ENCODE measurements around the gene ACVR2A. TPM values are rescaled to one million over a fixed set of nuclear protein-coding genes. Genes with fewer than 3 reads are reported as not detected.

The ACVR2A gene
- total RNA-seq, 1 experiment from 2014 or later, result 17.9 TPM

GRCh38 chr2:147976102-147976501 lies 131.3 kb downstream of the ACVR2A start:
- TF ChIP-seq EZH2 (IDR thresholded peaks at IDR 0.05; ENCODE audit: borderline replicate concordance, low read depth, low read length, poor library complexity, severe bottlenecking), result no peak
- TF ChIP-seq CTCF (conservative IDR thresholded peaks at IDR 0.05; ENCODE audit: low read depth, low read length), result no peak
- DNase-seq (ENCODE audit: low spot score), result no peak
- no peaks in the 10 kb centered on the region for H3K27me3 ChIP-seq (replicated peaks; ENCODE audit: insufficient read depth, low read depth, low read length, poor library complexity)
- CTCF ChIA-PET, result no interaction called here
- no peak overlapping the region for H3K4me3 ChIP-seq (ENCODE audit: low read depth, low read length, poor library complexity, severe bottlenecking)
- no peaks in the 10 kb centered on the region for H3K9me3 ChIP-seq (ENCODE audit: low read depth, low read length, poor library complexity, severe bottlenecking)
- no TSS peak for BruUV-seq (replicated peaks)
- H3K4me1 ChIP-seq (ENCODE audit: insufficient read depth, low read length, poor library complexity, severe bottlenecking), result peaks cover 23% of the 10 kb centered on the region
- H3K36me3 ChIP-seq (ENCODE audit: insufficient read depth, low read length, poor library complexity, severe bottlenecking), result no peaks in the 10 kb centered on the region
- POLR2A ChIA-PET (ENCODE audit: low non-redundant PET), result no interaction called here
- intact Hi-C loops (cut with micrococcal nuclease; ENCODE audit: unreplicated experiment), result no loop called here
- no peak overlapping the region for H3K27ac ChIP-seq (ENCODE audit: low read depth, low read length, poor library complexity, severe bottlenecking)

GRCh38 chr2:147977679-147978078 lies 132.8 kb downstream of the ACVR2A start:
- no TSS peak for BruUV-seq (replicated peaks)
- no peaks in the 10 kb centered on the region for H3K27me3 ChIP-seq (replicated peaks; ENCODE audit: insufficient read depth, low read depth, low read length, poor library complexity)
- no peaks in the 10 kb centered on the region for H3K36me3 ChIP-seq (ENCODE audit: insufficient read depth, low read length, poor library complexity, severe bottlenecking)
- peaks cover 32% of the 10 kb centered on the region for H3K4me1 ChIP-seq (ENCODE audit: insufficient read depth, low read length, poor library complexity, severe bottlenecking)
- H3K4me3 ChIP-seq (ENCODE audit: low read depth, low read length, poor library complexity, severe bottlenecking), result no peak overlapping the region
- no peak overlapping the region for H3K27ac ChIP-seq (ENCODE audit: low read depth, low read length, poor library complexity, severe bottlenecking)
- TF ChIP-seq CTCF (conservative IDR thresholded peaks at IDR 0.05; ENCODE audit: low read depth, low read length) (no peak), EZH2 (IDR thresholded peaks at IDR 0.05; ENCODE audit: borderline replicate concordance, low read depth, low read length, poor library complexity, severe bottlenecking) (no peak)
- ChIA-PET CTCF (no interaction called here), POLR2A (ENCODE audit: low non-redundant PET) (no interaction called here)
- intact Hi-C loops (cut with micrococcal nuclease; ENCODE audit: unreplicated experiment), result no loop called here
- H3K9me3 ChIP-seq (ENCODE audit: low read depth, low read length, poor library complexity, severe bottlenecking), result no peaks in the 10 kb centered on the region
- no peak for DNase-seq (ENCODE audit: low spot score)

Other genes starting within 250 kb of the ACVR2A start
- 63.5 and 63.9 TPM in 2 replicates for gene ORC4, start 175.7 kb downstream of the ACVR2A start, total RNA-seq (2021)
- 32.4 and 36.1 TPM in 2 replicates for gene MBD5, start 176.1 kb downstream of the ACVR2A start, total RNA-seq (2021)

All from A673 (cell line).